Measurements from ENCODE around the gene STK11.

STK11 gene

DNA sequence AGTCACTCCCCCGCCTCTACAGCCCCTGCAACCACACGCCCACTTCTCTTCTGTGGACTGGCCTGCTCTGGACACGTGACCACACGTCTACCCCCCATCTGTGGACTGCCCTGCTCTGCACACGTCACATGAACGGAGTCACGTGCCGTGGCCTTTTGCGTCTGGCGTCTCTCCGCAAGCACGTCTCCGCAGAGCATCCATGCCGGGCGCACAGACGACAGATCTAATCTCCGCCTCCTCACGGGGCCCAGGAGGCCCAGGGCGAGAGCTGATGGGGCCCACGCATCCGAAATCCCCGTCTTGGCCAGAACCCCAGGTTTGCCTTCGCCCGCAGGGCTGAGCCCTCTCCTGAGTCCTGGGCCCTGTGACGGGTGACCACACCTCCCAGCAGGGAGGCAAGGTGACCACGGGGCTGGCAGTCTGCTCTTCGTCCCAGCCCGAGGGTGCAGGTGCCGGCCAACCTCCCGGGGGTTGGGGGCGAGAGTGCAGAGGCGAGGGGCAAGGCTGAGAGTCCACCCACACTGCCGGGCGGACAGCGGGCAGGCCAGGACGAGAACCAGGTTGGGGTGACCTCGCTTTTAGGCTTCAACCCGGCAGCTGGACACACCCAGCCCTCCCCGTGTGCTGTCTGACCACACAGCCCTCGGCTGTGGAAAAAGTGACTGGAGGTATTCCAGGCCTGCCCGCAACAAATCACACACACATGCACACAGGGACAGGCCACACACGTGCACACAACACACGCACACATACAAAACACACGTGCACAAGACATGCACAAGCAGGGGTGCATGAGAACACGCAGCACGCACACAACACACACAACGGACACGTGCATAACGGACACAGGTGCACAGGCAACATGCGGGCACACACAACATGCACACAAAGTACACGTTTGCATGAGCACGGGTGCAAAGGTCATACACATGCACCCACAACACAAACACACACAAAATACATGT is 35.4 kb upstream of the STK11 start:
- H3K56ac ChIP-seq (ENCODE audit: low read length): peak overlapping the region; percentile 13
- H3K27ac ChIP-seq (ENCODE audit: low read depth, low read length): no peak overlapping the region
- peaks cover 24% of the 10 kb centered on the region for H3K79me1 ChIP-seq (ENCODE audit: low read length)
- H3K18ac ChIP-seq (ENCODE audit: low read length): no peak overlapping the region
- peaks cover 2% of the 10 kb centered on the region for H3K4me1 ChIP-seq (ENCODE audit: control insufficient read depth, low read depth, low read length)
- WGBS (ENCODE audit: extremely low coverage, insufficient coverage, low lambda C conversion rate): no CpG with 5 or more reads among the region's 52 CpGs
- no peak overlapping the region for H3K4ac ChIP-seq (ENCODE audit: low read depth, low read length)
- no peaks in the 10 kb centered on the region for H3K36me3 ChIP-seq (ENCODE audit: control insufficient read depth, insufficient read depth, low read length)
- H3K4me3 ChIP-seq (ENCODE audit: low read length): no peak overlapping the region
- no peak overlapping the region for H2BK120ac ChIP-seq (ENCODE audit: low read depth, low read length)
- H2BK15ac ChIP-seq (replicated peaks; ENCODE audit: low read depth): no peak overlapping the region
- no peak overlapping the region for H2BK5ac ChIP-seq (ENCODE audit: low read length)
- peak overlapping the region; percentile 29 for H3K23ac ChIP-seq (ENCODE audit: low read length)
- DNase-seq: no peak
- no peak overlapping the region for H4K5ac ChIP-seq (ENCODE audit: low read length)
- H2AK5ac ChIP-seq (ENCODE audit: low read length): no peak overlapping the region
- H3K27me3 ChIP-seq (ENCODE audit: insufficient read depth, low read length, poor library complexity): no peaks in the 10 kb centered on the region
- peaks cover 57% of the 10 kb centered on the region for H3K79me2 ChIP-seq (ENCODE audit: control insufficient read depth, insufficient read depth, low read length)
- H4K8ac ChIP-seq (ENCODE audit: low read depth, low read length): no peak overlapping the region
- H3K4me2 ChIP-seq (ENCODE audit: low read length): no peak overlapping the region
- H3K9ac ChIP-seq (ENCODE audit: low read length): no peak overlapping the region

DNA sequence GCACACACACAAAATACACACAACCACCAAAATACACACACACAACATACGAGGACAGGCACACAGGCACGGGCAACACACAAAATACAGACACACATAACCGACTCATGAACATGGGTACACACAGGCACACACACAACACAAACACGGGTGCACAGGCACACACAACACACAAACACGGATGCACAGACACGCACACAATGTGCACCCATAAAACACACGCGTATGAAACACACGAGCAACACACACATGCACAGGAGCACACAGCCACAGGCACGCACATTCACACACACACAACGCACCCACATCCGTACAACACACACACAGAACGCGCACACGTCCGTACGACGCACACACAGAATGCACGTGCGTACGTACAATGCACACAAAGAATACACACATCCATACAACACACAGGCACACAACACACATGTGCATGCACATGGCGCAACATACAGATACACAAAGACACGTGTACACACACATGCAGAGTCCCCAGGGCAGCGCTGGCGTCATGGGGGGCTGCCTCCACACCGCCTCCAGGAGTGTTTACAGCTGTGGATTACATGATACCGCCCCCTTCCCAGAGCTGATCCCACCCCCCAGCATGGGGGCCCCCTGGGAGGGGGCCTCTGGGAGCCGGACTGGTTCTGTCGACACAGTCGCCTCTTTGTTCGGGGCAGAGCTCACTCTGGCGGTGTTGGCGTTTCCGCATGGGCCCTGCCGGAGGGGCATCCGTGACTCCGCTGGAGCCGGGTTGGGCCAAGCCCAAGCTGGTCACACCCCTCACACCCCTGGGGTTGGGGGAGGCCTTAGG is 34.4 kb upstream of the STK11 start:
- no peak overlapping the region for H3K18ac ChIP-seq (ENCODE audit: low read length)
- no peak overlapping the region for H2BK5ac ChIP-seq (ENCODE audit: low read length)
- no peak overlapping the region for H3K4me3 ChIP-seq (ENCODE audit: low read length)
- no peak overlapping the region for H2BK15ac ChIP-seq (replicated peaks; ENCODE audit: low read depth)
- no peak for DNase-seq
- peak overlapping the region; percentile 46 for H3K56ac ChIP-seq (ENCODE audit: low read length)
- no peak overlapping the region for H3K4ac ChIP-seq (ENCODE audit: low read depth, low read length)
- no peak overlapping the region for H3K27ac ChIP-seq (ENCODE audit: low read depth, low read length)
- no peak overlapping the region for H2AK5ac ChIP-seq (ENCODE audit: low read length)
- no peaks in the 10 kb centered on the region for H3K36me3 ChIP-seq (ENCODE audit: control insufficient read depth, insufficient read depth, low read length)
- no peak overlapping the region for H4K8ac ChIP-seq (ENCODE audit: low read depth, low read length)
- no peak overlapping the region for H3K9ac ChIP-seq (ENCODE audit: low read length)
- no peak overlapping the region for H3K23ac ChIP-seq (ENCODE audit: low read length)
- H4K5ac ChIP-seq (ENCODE audit: low read length): no peak overlapping the region
- H3K4me1 ChIP-seq (ENCODE audit: control insufficient read depth, low read depth, low read length): peaks cover 2% of the 10 kb centered on the region
- H2BK120ac ChIP-seq (ENCODE audit: low read depth, low read length): no peak overlapping the region
- no peaks in the 10 kb centered on the region for H3K27me3 ChIP-seq (ENCODE audit: insufficient read depth, low read length, poor library complexity)
- H3K79me1 ChIP-seq (ENCODE audit: low read length): peaks cover 22% of the 10 kb centered on the region
- 100% methylated on average over 11 of the region's 38 CpGs for WGBS (ENCODE audit: extremely low coverage, insufficient coverage, low lambda C conversion rate)
- H3K79me2 ChIP-seq (ENCODE audit: control insufficient read depth, insufficient read depth, low read length): peaks cover 57% of the 10 kb centered on the region
- H3K4me2 ChIP-seq (ENCODE audit: low read length): no peak overlapping the region

DNA sequence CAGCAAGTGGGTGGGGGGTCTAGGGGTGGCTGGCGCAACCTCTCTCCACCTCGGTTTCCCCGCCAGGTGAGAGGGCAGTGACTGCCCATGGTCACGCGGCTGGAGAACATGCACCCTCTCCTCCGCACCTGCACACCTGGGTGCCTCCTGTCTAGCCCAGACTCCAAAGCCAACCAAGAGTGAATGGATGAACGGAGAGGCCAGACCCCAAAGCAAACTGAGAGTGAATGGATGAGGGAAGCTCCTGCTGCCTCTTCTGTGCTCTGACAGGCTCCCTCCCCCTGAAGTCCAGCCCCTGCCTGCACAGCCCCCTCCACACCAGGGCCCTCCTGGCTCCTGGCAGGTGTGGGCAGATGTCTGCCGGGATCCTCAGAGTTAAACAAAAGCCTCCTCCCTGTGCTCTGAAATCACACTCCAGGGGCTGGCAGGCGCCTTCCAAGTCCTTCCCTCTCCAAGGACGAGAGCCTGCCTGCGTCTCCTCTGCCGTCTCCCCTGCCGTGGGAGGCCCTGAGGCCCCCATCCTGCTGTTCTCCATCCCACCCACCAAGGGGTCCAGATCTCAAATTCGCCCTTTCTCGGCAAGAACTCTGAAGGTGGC is 33.7 kb upstream of the STK11 start:
- Histone ChIP-seq H3K4ac (ENCODE audit: low read depth, low read length) (no peak overlapping the region), H4K5ac (ENCODE audit: low read length) (no peak overlapping the region), H2AK5ac (ENCODE audit: low read length) (no peak overlapping the region), H3K4me2 (ENCODE audit: low read length) (no peak overlapping the region), H3K79me2 (ENCODE audit: control insufficient read depth, insufficient read depth, low read length) (peaks cover 57% of the 10 kb centered on the region), H3K27me3 (ENCODE audit: insufficient read depth, low read length, poor library complexity) (no peaks in the 10 kb centered on the region), H2BK120ac (ENCODE audit: low read depth, low read length) (no peak overlapping the region), H3K9ac (ENCODE audit: low read length) (peak overlapping the region; percentile 95), H3K4me3 (ENCODE audit: low read length) (no peak overlapping the region), H3K79me1 (ENCODE audit: low read length) (peaks cover 22% of the 10 kb centered on the region), H2BK15ac (replicated peaks; ENCODE audit: low read depth) (no peak overlapping the region), H3K56ac (ENCODE audit: low read length) (peak overlapping the region; percentile 28), H3K36me3 (ENCODE audit: control insufficient read depth, insufficient read depth, low read length) (no peaks in the 10 kb centered on the region), H4K8ac (ENCODE audit: low read depth, low read length) (no peak overlapping the region), H3K23ac (ENCODE audit: low read length) (no peak overlapping the region), H2BK5ac (ENCODE audit: low read length) (no peak overlapping the region), H3K27ac (ENCODE audit: low read depth, low read length) (no peak overlapping the region), H3K4me1 (ENCODE audit: control insufficient read depth, low read depth, low read length) (peaks cover 2% of the 10 kb centered on the region), H3K18ac (ENCODE audit: low read length) (no peak overlapping the region)
- no CpG with 5 or more reads among the region's 15 CpGs for WGBS (ENCODE audit: extremely low coverage, insufficient coverage, low lambda C conversion rate)
- peak; percentile 28 for DNase-seq

DNA sequence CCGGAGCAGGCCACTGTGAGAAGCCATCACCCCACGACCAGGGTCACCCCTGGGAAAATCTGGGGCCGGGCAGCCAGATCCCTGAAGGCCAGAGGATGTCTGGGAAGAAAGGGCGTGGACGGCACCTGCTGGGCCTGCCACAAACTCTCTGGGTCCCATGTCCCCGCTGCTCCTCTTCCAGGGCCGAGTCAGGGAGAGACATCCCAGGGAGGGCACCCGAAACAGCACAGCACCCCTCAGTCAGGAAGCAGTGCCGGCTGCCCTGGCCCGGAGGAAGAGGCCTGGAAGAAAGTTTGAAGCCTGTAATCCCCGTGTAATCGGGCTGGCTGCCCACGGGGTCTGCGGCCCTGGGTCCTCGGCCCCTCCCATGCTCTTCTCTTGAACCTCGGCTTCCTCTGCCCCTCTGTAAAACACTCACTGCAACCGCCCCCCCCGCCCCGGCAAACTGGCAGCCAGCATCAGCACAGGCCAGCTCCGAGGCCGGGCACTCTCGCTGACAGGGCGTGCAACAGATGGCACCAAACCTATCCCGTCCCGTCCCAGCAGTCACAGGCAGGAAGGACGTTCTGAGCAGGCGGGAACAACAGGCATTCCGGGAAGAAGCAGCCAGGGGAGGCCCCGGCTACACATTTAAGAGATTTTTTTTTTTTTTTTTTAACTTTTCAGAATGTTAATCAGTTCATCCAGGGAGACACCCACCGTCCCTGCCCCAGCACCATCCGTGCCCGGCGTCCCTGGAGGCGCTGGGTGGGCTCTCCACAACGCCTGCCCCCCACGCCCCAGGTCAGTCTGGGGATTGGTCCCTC is 33.0 kb upstream of the STK11 start:
- Histone ChIP-seq H2BK120ac (ENCODE audit: low read depth, low read length) (no peak overlapping the region), H3K4ac (ENCODE audit: low read depth, low read length) (no peak overlapping the region), H3K18ac (ENCODE audit: low read length) (peak overlapping the region; percentile 86), H3K23ac (ENCODE audit: low read length) (no peak overlapping the region), H3K79me2 (ENCODE audit: control insufficient read depth, insufficient read depth, low read length) (peaks cover 52% of the 10 kb centered on the region), H3K4me1 (ENCODE audit: control insufficient read depth, low read depth, low read length) (peaks cover 2% of the 10 kb centered on the region), H3K56ac (ENCODE audit: low read length) (peak overlapping the region; percentile 96), H3K9ac (ENCODE audit: low read length) (peak overlapping the region; percentile 95), H4K8ac (ENCODE audit: low read depth, low read length) (no peak overlapping the region), H4K5ac (ENCODE audit: low read length) (no peak overlapping the region), H3K4me2 (ENCODE audit: low read length) (peak overlapping the region; percentile 87), H2AK5ac (ENCODE audit: low read length) (no peak overlapping the region), H3K36me3 (ENCODE audit: control insufficient read depth, insufficient read depth, low read length) (no peaks in the 10 kb centered on the region), H3K79me1 (ENCODE audit: low read length) (peaks cover 20% of the 10 kb centered on the region), H3K27ac (ENCODE audit: low read depth, low read length) (peak overlapping the region; percentile 39), H2BK15ac (replicated peaks; ENCODE audit: low read depth) (no peak overlapping the region), H3K27me3 (ENCODE audit: insufficient read depth, low read length, poor library complexity) (no peaks in the 10 kb centered on the region), H2BK5ac (ENCODE audit: low read length) (no peak overlapping the region), H3K4me3 (ENCODE audit: low read length) (peak overlapping the region; percentile 86)
- DNase-seq: peak; percentile 65
- WGBS (ENCODE audit: extremely low coverage, insufficient coverage, low lambda C conversion rate): no CpG with 5 or more reads among the region's 36 CpGs

DNA sequence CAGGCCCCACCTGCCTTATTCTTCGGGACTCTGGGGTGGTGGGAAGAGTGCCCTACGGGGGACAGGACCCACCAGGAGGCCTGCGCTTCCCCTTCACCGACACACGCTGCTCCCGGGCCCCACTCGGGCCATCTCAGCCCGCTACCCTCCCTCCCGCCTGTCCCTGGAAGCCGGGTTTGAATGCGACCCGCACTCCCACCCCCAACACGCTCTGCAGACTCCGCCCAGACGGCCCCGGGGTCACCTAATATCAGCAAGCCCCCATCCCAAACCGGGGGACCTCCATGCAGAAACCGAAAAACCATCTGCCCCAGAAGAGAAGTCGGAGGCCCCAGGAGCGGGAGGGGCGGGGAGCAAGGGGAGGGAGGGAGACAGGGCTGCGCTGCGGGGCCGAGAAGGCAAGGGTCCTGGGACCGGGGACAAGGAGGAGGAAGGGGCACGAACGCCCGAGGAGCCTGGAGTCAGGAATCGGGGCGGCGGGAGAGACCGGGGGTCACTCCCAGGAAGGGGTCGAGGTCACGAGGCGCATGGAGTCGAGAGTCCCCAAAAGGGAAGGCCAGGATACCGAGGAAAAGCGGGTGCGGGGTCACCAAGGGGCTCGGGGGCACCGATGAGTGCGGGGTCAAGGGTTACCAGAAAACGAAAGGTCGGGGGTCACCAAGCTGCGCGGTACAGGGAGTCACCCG is 32.3 kb upstream of the STK11 start:
- Histone ChIP-seq H3K27ac (ENCODE audit: low read depth, low read length) (peak overlapping the region; percentile 39), H3K36me3 (ENCODE audit: control insufficient read depth, insufficient read depth, low read length) (no peaks in the 10 kb centered on the region)
- no peak for DNase-seq

More for the DNA sequence above, 32.3 kb upstream of the STK11 start:
- Histone ChIP-seq H2BK5ac (ENCODE audit: low read length) (no peak overlapping the region), H3K79me1 (ENCODE audit: low read length) (peaks cover 20% of the 10 kb centered on the region), H2AK5ac (ENCODE audit: low read length) (no peak overlapping the region), H3K27me3 (ENCODE audit: insufficient read depth, low read length, poor library complexity) (no peaks in the 10 kb centered on the region), H3K23ac (ENCODE audit: low read length) (peak overlapping the region; percentile 45), H3K4me1 (ENCODE audit: control insufficient read depth, low read depth, low read length) (peaks cover 2% of the 10 kb centered on the region), H4K5ac (ENCODE audit: low read length) (no peak overlapping the region), H3K4me3 (ENCODE audit: low read length) (peak overlapping the region; percentile 86), H3K4me2 (ENCODE audit: low read length) (peak overlapping the region; percentile 87), H4K8ac (ENCODE audit: low read depth, low read length) (no peak overlapping the region), H2BK15ac (replicated peaks; ENCODE audit: low read depth) (no peak overlapping the region), H2BK120ac (ENCODE audit: low read depth, low read length) (peak overlapping the region; percentile 39), H3K18ac (ENCODE audit: low read length) (peak overlapping the region; percentile 86), H3K79me2 (ENCODE audit: control insufficient read depth, insufficient read depth, low read length) (peaks cover 46% of the 10 kb centered on the region), H3K56ac (ENCODE audit: low read length) (peak overlapping the region; percentile 96), H3K9ac (ENCODE audit: low read length) (peak overlapping the region; percentile 95), H3K4ac (ENCODE audit: low read depth, low read length) (peak overlapping the region; percentile 82)
- WGBS (ENCODE audit: extremely low coverage, insufficient coverage, low lambda C conversion rate): no CpG with 5 or more reads among the region's 47 CpGs

Data from mesendoderm (in vitro differentiated cells).